B cell (primary cell): ENCODE measurements around the gene AGTPBP1. TPM values are rescaled to one million over a fixed set of nuclear protein-coding genes. Genes with fewer than 3 reads are reported as not detected.

ENCODE experiments used
- ATAC-seq: fragments of 200-7000 bp; cut with Tn5 transposase; one replicate; pipeline ENCODE4 v1.10.0; 2021; ENCODE audit warnings: low read depth, mild to moderate bottlenecking, moderate number of reproducible peaks, moderate library complexity
- CTCF ChIA-PET: fragments of 350-600 bp; sonication (Branson Sonifier 250); formaldehyde crosslinking; loops from one replicate; lab custom pipeline; 2021; ENCODE audit warnings: antibody characterized with exemption, inconsistent platforms; lab: Charles Lee
- POLR2A ChIA-PET: fragments of 350-600 bp; sonication (Branson Sonifier 250); formaldehyde crosslinking; loops from one replicate; lab custom pipeline; 2021; ENCODE audit warnings: antibody characterized with exemption; lab: Charles Lee
- DNase-seq: peaks from one replicate; pipeline ENCODE4 v3.0.0; 2013
- H2AFZ ChIP-seq: 2 replicates; pipeline ENCODE4 v1.6.1; 2012; ENCODE audit warnings: mild to moderate bottlenecking, low read depth, low read length; ENCODE audit not compliant: insufficient read depth, poor library complexity, severe bottlenecking
- H3K27ac ChIP-seq, 2 donors: 1 replicate in 1 of 2; 2 replicates in 1 of 2; pipeline ENCODE4 v1.5.1; 2012 to 2013; ENCODE audit warnings: low read length in 2 of 2, mild to moderate bottlenecking in 2 of 2, moderate library complexity in 1 of 2
- H3K27me3 ChIP-seq, 4 experiments: fragments of 200-600 bp in 1 of 4; sonication (generic) in 1 of 4; replicated peaks in 1 of 4; 1 replicate in 2 of 4; 2 replicates in 2 of 4; pipeline versions ENCODE4 v1.6.1 to v1.7.0; 2013 to 2016; ENCODE audit warnings: low read length in 3 of 4, mild to moderate bottlenecking in 2 of 4, mixed read lengths in 1 of 4, moderate library complexity in 1 of 4; ENCODE audit not compliant: insufficient read depth in 4 of 4, control insufficient read depth in 3 of 4; ENCODE audit errors: control extremely low read depth in 1 of 4
- H3K36me3 ChIP-seq, 2 experiments: replicated peaks in 1 of 2; 1 replicate in 1 of 2; 2 replicates in 1 of 2; pipeline versions ENCODE4 v1.6.1 to v1.7.1; 2013; ENCODE audit warnings: low read length in 1 of 2; ENCODE audit not compliant: insufficient read depth in 2 of 2, control insufficient read depth in 1 of 2; ENCODE audit errors: control extremely low read depth in 1 of 2, extremely low read depth in 1 of 2
- H3K4me1 ChIP-seq, 2 donors: fragments of 200-600 bp in 1 of 2; sonication (generic) in 1 of 2; 1 replicate in 1 of 2; 2 replicates in 1 of 2; pipeline versions ENCODE4 v1.5.1 to v1.6.1; 2013 to 2017; ENCODE audit warnings: low read length in 2 of 2; ENCODE audit not compliant: control insufficient read depth in 2 of 2, insufficient read depth in 2 of 2
- H3K4me2 ChIP-seq: replicated peaks from 2 replicates; pipeline ENCODE3; 2012; ENCODE audit warnings: mild to moderate bottlenecking, low read depth, low read length; ENCODE audit not compliant: poor library complexity, severe bottlenecking
- H3K4me3 ChIP-seq, 5 experiments: fragments of 200-600 bp in 1 of 5; sonication (generic) in 1 of 5; 1 replicate in 3 of 5; 2 replicates in 2 of 5; pipeline versions ENCODE4 v1.5.1 to v1.7.0; 2011 to 2016; ENCODE audit warnings: low read length in 4 of 5, mild to moderate bottlenecking in 4 of 5, low read depth in 2 of 5, control low read depth in 1 of 5, moderate library complexity in 1 of 5; ENCODE audit not compliant: insufficient read depth in 1 of 5; ENCODE audit errors: control extremely low read depth in 1 of 5, extremely low read depth in 1 of 5
- H3K79me2 ChIP-seq: fragments of 200-600 bp; sonication (generic); one replicate; pipeline ENCODE4 v1.6.0; 2016; ENCODE audit warnings: low read length; ENCODE audit not compliant: control insufficient read depth, insufficient read depth
- H3K9ac ChIP-seq: fragments of 200-600 bp; sonication (generic); 2 replicates; pipeline ENCODE4 v1.6.1; 2017; ENCODE audit warnings: mild to moderate bottlenecking, low read length, moderate library complexity
- H3K9me3 ChIP-seq, 3 donors: one replicate each; pipeline versions ENCODE4 v1.6.1 to v1.7.1; 2013; ENCODE audit warnings: low read length in 2 of 3; ENCODE audit not compliant: control insufficient read depth in 2 of 3, insufficient read depth in 1 of 3; ENCODE audit errors: control extremely low read depth in 1 of 3
- H4K20me1 ChIP-seq: 2 replicates; pipeline ENCODE4 v1.6.0; 2012; ENCODE audit warnings: mild to moderate bottlenecking, low read length; ENCODE audit not compliant: insufficient read depth, control insufficient read depth, poor library complexity, severe bottlenecking
- H3K27ac Mint-ChIP-seq: one replicate; pipeline ENCODE4 v1.8.0; 2021; ENCODE audit warnings: mixed read lengths
- H3K27me3 Mint-ChIP-seq: one replicate; pipeline ENCODE4 v1.8.0; 2021; ENCODE audit warnings: mixed read lengths
- H3K4me1 Mint-ChIP-seq: one replicate; pipeline ENCODE4 v1.8.0; 2021; ENCODE audit warnings: mixed read lengths
- H3K4me3 Mint-ChIP-seq: one replicate; pipeline ENCODE4 v1.8.0; 2021; ENCODE audit warnings: mixed read lengths
- H3K9me3 Mint-ChIP-seq: one replicate; pipeline ENCODE4 v1.8.0; 2022; ENCODE audit warnings: mixed read lengths; ENCODE audit not compliant: insufficient read depth
- EZH2 ChIP-seq: IDR thresholded peaks from 2 replicates; pipeline ENCODE4 v1.6.1; 2012; ENCODE audit warnings: borderline replicate concordance, low read depth, mild to moderate bottlenecking, moderate library complexity, low read length; ENCODE audit not compliant: insufficient read depth, poor library complexity, severe bottlenecking
- WGBS: methylation state at CpG from one replicate; pipeline ENCODE4 v1.1.5; 2013; ENCODE audit warnings: missing lambda C conversion rate; ENCODE audit not compliant: insufficient coverage; 5-methylcytosine and 5-hydroxymethylcytosine counted together
- intact Hi-C: fragments of 100-400 bp; cut with micrococcal nuclease; formaldehyde crosslinking; loops from one replicate; pipeline ENCODE4 v1.10.0; 2022
- polyA plus RNA-seq: library from polyadenylated mRNA; depleted of rRNA; stranded (reverse); fragments of >200 nt; gene quantifications from 2 replicates; pipeline ENCODE4 v1.2.3, GENCODE V29; 2012
- total RNA-seq, 2 donors: library from RNA; stranded (reverse); fragments of 120-200 nt in 1 of 2; gene quantifications; 1 replicate in 1 of 2; 2 replicates in 1 of 2; pipeline versions ENCODE4 v1.2.3 to v1.2.4, GENCODE V29; 2013 to 2022
- TF ChIP-seq, protein P1 (sequence below): fragments of 200-600 bp; IDR thresholded peaks from one replicate; pipeline ENCODE4 v1.8.0; 2022; ENCODE audit warnings: antibody characterized with exemption, mild to moderate bottlenecking

AGTPBP1 gene
- total and polyA plus RNA-seq, 2 donors (not counting 1 experiment from before 2014, with no cell fraction given): 7.5 to 33.1 TPM

DNA sequence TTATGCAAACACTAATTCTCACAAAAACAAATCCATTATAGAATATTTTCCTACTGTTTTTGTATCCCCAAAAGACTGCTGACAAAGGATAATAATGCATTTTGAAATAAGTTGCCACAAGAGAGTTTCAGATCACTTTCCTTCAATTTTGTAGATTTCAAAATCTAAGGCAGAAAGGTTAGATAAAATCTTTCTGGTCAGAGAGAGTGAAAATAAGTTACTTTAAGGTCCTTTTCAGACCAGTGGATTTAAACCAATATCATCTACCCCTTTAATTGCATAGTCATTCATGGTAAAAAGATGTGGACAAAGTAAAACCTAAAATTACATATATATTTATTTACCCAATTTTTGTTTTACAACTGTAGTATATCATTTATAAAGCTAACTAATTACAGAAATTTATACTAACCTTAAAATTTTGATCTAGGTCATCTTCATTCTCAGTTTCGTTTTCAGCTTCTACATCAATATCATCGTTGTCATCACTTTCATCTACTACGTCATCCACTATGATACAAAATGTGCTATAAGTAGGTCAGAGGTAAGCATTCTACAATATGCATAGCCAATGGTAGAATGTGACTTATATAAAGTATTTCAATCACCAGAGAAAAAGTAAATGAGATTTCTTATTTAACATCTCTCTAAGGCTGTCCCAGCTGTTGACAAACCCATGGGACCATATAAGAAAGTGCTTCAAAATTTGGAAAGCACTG, 95.7 kb downstream of the AGTPBP1 start:
- WGBS: no CpG with 5 or more reads among the region's 3 CpGs
- ChIA-PET POLR2A (no interaction called here), CTCF (interaction anchor here (1.8 to 2.6 kb wide), 2 partner anchors 36 kb away, joined by 5 to 13 read pairs; no protein-coding TSS in a partner anchor)
- H3K9me3 ChIP-seq: peaks cover 0 to 4% (median 0%) of the 10 kb centered on the region in 3 donors
- H3K36me3 ChIP-seq: peaks cover 3 to 4% of the 10 kb centered on the region in 2 experiments
- no peak overlapping the region for H3K9ac ChIP-seq
- H3K9me3 Mint-ChIP-seq: no peaks in the 10 kb centered on the region
- H2AFZ ChIP-seq: no peak overlapping the region
- H3K4me3 ChIP-seq: no peak overlapping the region
- intact Hi-C loops: no loop called here
- H3K27ac Mint-ChIP-seq: no peak overlapping the region
- no peak overlapping the region for H3K4me3 Mint-ChIP-seq
- no peaks in the 10 kb centered on the region for H3K79me2 ChIP-seq
- H3K27me3 ChIP-seq: no peaks in the 10 kb centered on the region
- no peak for TF ChIP-seq EZH2
- TF ChIP-seq, protein P1, sequence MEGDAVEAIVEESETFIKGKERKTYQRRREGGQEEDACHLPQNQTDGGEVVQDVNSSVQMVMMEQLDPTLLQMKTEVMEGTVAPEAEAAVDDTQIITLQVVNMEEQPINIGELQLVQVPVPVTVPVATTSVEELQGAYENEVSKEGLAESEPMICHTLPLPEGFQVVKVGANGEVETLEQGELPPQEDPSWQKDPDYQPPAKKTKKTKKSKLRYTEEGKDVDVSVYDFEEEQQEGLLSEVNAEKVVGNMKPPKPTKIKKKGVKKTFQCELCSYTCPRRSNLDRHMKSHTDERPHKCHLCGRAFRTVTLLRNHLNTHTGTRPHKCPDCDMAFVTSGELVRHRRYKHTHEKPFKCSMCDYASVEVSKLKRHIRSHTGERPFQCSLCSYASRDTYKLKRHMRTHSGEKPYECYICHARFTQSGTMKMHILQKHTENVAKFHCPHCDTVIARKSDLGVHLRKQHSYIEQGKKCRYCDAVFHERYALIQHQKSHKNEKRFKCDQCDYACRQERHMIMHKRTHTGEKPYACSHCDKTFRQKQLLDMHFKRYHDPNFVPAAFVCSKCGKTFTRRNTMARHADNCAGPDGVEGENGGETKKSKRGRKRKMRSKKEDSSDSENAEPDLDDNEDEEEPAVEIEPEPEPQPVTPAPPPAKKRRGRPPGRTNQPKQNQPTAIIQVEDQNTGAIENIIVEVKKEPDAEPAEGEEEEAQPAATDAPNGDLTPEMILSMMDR: no peak
- no peaks in the 10 kb centered on the region for H4K20me1 ChIP-seq
- no peak overlapping the region for H3K27ac ChIP-seq
- no peak overlapping the region for H3K4me2 ChIP-seq
- H3K4me1 ChIP-seq: peaks cover 14 to 16% of the 10 kb centered on the region in 2 donors
- H3K4me1 Mint-ChIP-seq: peaks cover 23% of the 10 kb centered on the region
- DNase-seq: no peak
- no peaks in the 10 kb centered on the region for H3K27me3 Mint-ChIP-seq
- no peak for ATAC-seq

GRCh38 chr9:85640425-85640824, 101.3 kb downstream of the AGTPBP1 start:
- CTCF ChIA-PET: interaction anchor here (0.9 kb wide), 1 partner anchor 1244 kb away, joined by 3 read pairs; no protein-coding TSS in a partner anchor

More at GRCh38 chr9:85640425-85640824, 101.3 kb downstream of the AGTPBP1 start:
- DNase-seq (no peak), ATAC-seq (no peak)
- Histone ChIP-seq H3K27me3 (no peaks in the 10 kb centered on the region), H3K4me2 (no peak overlapping the region), H3K79me2 (no peaks in the 10 kb centered on the region), H3K27ac (no peak overlapping the region), H3K4me1 (no peaks in the 10 kb centered on the region), H2AFZ (no peak overlapping the region), H3K36me3 (peaks cover 3 to 11% of the 10 kb centered on the region in 2 experiments), H3K4me3 (no peak overlapping the region), H4K20me1 (no peaks in the 10 kb centered on the region), H3K9me3 (no peaks in the 10 kb centered on the region), H3K9ac (no peak overlapping the region)
- H3K27ac Mint-ChIP-seq: no peak overlapping the region
- TF ChIP-seq, protein P1: no peak
- no peak for TF ChIP-seq EZH2
- H3K27me3 Mint-ChIP-seq: no peaks in the 10 kb centered on the region
- H3K4me3 Mint-ChIP-seq: no peak overlapping the region
- no peaks in the 10 kb centered on the region for H3K9me3 Mint-ChIP-seq
- no CpG with 5 or more reads among the region's 1 CpG for WGBS
- intact Hi-C loops: no loop called here
- POLR2A ChIA-PET: no interaction called here
- peaks cover 2% of the 10 kb centered on the region for H3K4me1 Mint-ChIP-seq
